Measurements from ENCODE around the gene TMEM138.

The TMEM138 gene

GRCh38 chr11:61342207-61342803, 19.9 kb upstream of the TMEM138 start:
- DNase-seq: no peak

GRCh38 chr11:61343792-61344745, 18.1 kb upstream of the TMEM138 start:
- DNase-seq: no peak

- no peak for DNase-seq
Observed at GRCh38 chr11:61345170-61345610, 17.0 kb upstream of the TMEM138 start.

GRCh38 chr11:61345954-61346843, 16.0 kb upstream of the TMEM138 start:
- DNase-seq: no peak

- no peak for DNase-seq
Observed at GRCh38 chr11:61347916-61348461, 14.2 kb upstream of the TMEM138 start.

- no peak for DNase-seq
Observed at GRCh38 chr11:61349189-61349751, 12.9 kb upstream of the TMEM138 start.

GRCh38 chr11:61349916-61350315, 12.3 kb upstream of the TMEM138 start:
- DNase-seq: no peak

GRCh38 chr11:61350336-61350735, 11.8 kb upstream of the TMEM138 start:
- no peak for DNase-seq

- no peak for DNase-seq
Observed at GRCh38 chr11:61350803-61351202, 11.4 kb upstream of the TMEM138 start.

GRCh38 chr11:61352038-61352437, 10.1 kb upstream of the TMEM138 start:
- DNase-seq: no peak

- no peak for DNase-seq
Observed at GRCh38 chr11:61353131-61354067, 8.8 kb upstream of the TMEM138 start.

GRCh38 chr11:61354208-61354607, 8.0 kb upstream of the TMEM138 start:
- no peak for DNase-seq

GRCh38 chr11:61356706-61357105, 5.5 kb upstream of the TMEM138 start:
- no peak for DNase-seq

- DNase-seq: no peak
Observed at GRCh38 chr11:61357233-61357893, 4.8 kb upstream of the TMEM138 start.

GRCh38 chr11:61357894-61358239, 4.3 kb upstream of the TMEM138 start:
- DNase-seq: no peak

GRCh38 chr11:61358566-61358965, 3.6 kb upstream of the TMEM138 start:
- no peak for DNase-seq

GRCh38 chr11:61359516-61359915, 2.7 kb upstream of the TMEM138 start:
- no peak for DNase-seq

GRCh38 chr11:61361237-61361740, 885 bp upstream of the TMEM138 start:
- DNase-seq: no peak

- DNase-seq: peak; percentile 52
Observed at GRCh38 chr11:61362542-61362875, 335 bp downstream of the TMEM138 start.

- no peak for DNase-seq
Observed at GRCh38 chr11:61364012-61364675, 2.0 kb downstream of the TMEM138 start.

Measured in DMS79 (cell line).